ENCODE measurements around the gene NAPSA.
"Not testable (repeated sequence)": the region's sequence is repeated elsewhere in the genome, so short reads cannot be mapped to it uniquely, and the experiment has no call there.

DNA sequence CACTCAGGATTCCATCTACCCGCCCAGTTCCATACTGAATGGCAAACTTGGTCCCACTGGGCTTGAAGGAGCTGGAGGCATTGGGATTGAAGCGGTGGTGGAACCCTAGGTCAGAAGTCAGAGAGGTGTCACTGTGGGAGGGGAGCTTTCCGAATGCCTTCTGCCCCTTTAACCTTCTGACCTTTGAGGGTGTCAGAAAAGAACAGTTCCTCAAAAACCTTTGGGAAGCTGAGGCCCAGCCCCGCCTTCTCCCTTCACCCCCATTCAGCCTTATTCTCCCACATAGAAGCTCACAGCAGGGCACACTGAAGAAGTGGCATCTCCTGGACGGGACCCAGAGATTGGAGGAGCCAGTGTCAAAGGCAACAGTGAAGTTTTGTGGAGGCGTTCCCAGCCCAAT, 28.4 kb downstream of the NAPSA start:
- not testable (repeated sequence) for TF ChIP-seq CTCF (IDR thresholded peaks at IDR 0.05; ENCODE audit: low read length); EZH2phosphoT487 (IDR thresholded peaks at IDR 0.05; ENCODE audit: low read length); EZH2 (optimal IDR thresholded peaks at IDR 0.05; ENCODE audit: low read depth, low read length)

Data from MM.1S (cell line).